NCI-H1048 (cell line): Measurements from ENCODE around the gene ZNF282.
A peak's percentile ranks its signal among the peaks of the same experiment; 100 is the strongest.

Experiments
- DNase-seq: peaks from one replicate; lab custom pipeline; 2025; lab: John Stamatoyannopoulos, UW

Gene ZNF282

GRCh38 chr7:149195180-149196150, at the start of gene ZNF282:
ZNF282 (plus strand) TSS chr7:149195546; CDS start chr7:149195590, 44 bp downstream.
- DNase-seq = peak; percentile 34

- DNase-seq = peak; percentile 40
Observed at GRCh38 chr7:149147072-149147751, 48.1 kb upstream of the ZNF282 start, which contains the start of gene ZNF398. ZNF398 (plus strand) TSS chr7:149147453; CDS start chr7:149147743, 290 bp downstream.

- no peak for DNase-seq
Observed at GRCh38 chr7:149147752-149148653, 47.3 kb upstream of the ZNF282 start.

GRCh38 chr7:149150981-149151380, 44.4 kb upstream of the ZNF282 start:
- DNase-seq = no peak

- DNase-seq = no peak
Observed at GRCh38 chr7:149153346-149153745, 42.0 kb upstream of the ZNF282 start.

- DNase-seq = no peak
Observed at GRCh38 chr7:149154056-149154455, 41.3 kb upstream of the ZNF282 start.

GRCh38 chr7:149156898-149157297, 38.4 kb upstream of the ZNF282 start:
- no peak for DNase-seq

GRCh38 chr7:149161241-149161848, 34.0 kb upstream of the ZNF282 start:
- no peak for DNase-seq

- no peak for DNase-seq
Observed at GRCh38 chr7:149166142-149166541, 29.2 kb upstream of the ZNF282 start.

GRCh38 chr7:149166630-149167352, 28.6 kb upstream of the ZNF282 start:
- no peak for DNase-seq

GRCh38 chr7:149171892-149172533, 23.3 kb upstream of the ZNF282 start:
- no peak for DNase-seq

GRCh38 chr7:149172534-149172920, 22.8 kb upstream of the ZNF282 start:
- DNase-seq = no peak

GRCh38 chr7:149175150-149175549, 20.2 kb upstream of the ZNF282 start:
- no peak for DNase-seq

GRCh38 chr7:149179241-149179640, 16.1 kb upstream of the ZNF282 start:
- DNase-seq = no peak

- no peak for DNase-seq
Observed at GRCh38 chr7:149180722-149181449, 14.5 kb upstream of the ZNF282 start.

GRCh38 chr7:149181450-149181790, 13.9 kb upstream of the ZNF282 start:
- no peak for DNase-seq

GRCh38 chr7:149184274-149184673, 11.1 kb upstream of the ZNF282 start:
- no peak for DNase-seq

GRCh38 chr7:149188213-149188612, 7.1 kb upstream of the ZNF282 start:
- DNase-seq = no peak

- no peak for DNase-seq
Observed at GRCh38 chr7:149188637-149189259, 6.6 kb upstream of the ZNF282 start.
